IPS-18a (cell line): Measurements from ENCODE around the gene HNRNPA3.

ENCODE experiments used
- H3K27ac ChIP-seq: one replicate; pipeline ENCODE4 v1.5.1; 2013; ENCODE audit warnings: low read length
- H3K27me3 ChIP-seq: one replicate; pipeline ENCODE4 v1.6.1; 2013; ENCODE audit warnings: mild to moderate bottlenecking, low read length; ENCODE audit not compliant: control insufficient read depth, insufficient read depth
- H3K36me3 ChIP-seq: one replicate; pipeline ENCODE4 v1.6.1; 2013; ENCODE audit warnings: low read depth, low read length; ENCODE audit not compliant: control insufficient read depth
- H3K4me1 ChIP-seq: one replicate; pipeline ENCODE4 v1.6.1; 2013; ENCODE audit warnings: low read depth, low read length; ENCODE audit not compliant: control insufficient read depth
- H3K4me3 ChIP-seq: one replicate; pipeline ENCODE4 v1.5.1; 2013; ENCODE audit warnings: low read length
- H3K9ac ChIP-seq: one replicate; pipeline ENCODE4 v1.6.1; 2013; ENCODE audit warnings: mild to moderate bottlenecking, low read length, moderate library complexity
- H3K9me3 ChIP-seq: one replicate; pipeline ENCODE4 v1.6.1; 2013; ENCODE audit warnings: low read depth, low read length; ENCODE audit not compliant: control insufficient read depth

HNRNPA3 gene

GRCh38 chr2:177268901-177269300 lies 56.3 kb downstream of the HNRNPA3 start:
- no peak overlapping the region for H3K9ac ChIP-seq
- no peaks in the 10 kb centered on the region for H3K36me3 ChIP-seq
- H3K4me1 ChIP-seq, result peaks cover 14% of the 10 kb centered on the region
- no peak overlapping the region for H3K4me3 ChIP-seq
- H3K27ac ChIP-seq, result no peak overlapping the region
- no peaks in the 10 kb centered on the region for H3K27me3 ChIP-seq
- no peaks in the 10 kb centered on the region for H3K9me3 ChIP-seq

GRCh38 chr2:177270531-177270930 lies 57.9 kb downstream of the HNRNPA3 start:
- H3K4me1 ChIP-seq, result peaks cover 14% of the 10 kb centered on the region
- H3K9ac ChIP-seq, result no peak overlapping the region
- no peaks in the 10 kb centered on the region for H3K27me3 ChIP-seq
- no peaks in the 10 kb centered on the region for H3K36me3 ChIP-seq
- no peak overlapping the region for H3K4me3 ChIP-seq
- no peaks in the 10 kb centered on the region for H3K9me3 ChIP-seq
- no peak overlapping the region for H3K27ac ChIP-seq

- Histone ChIP-seq H3K9me3 (no peaks in the 10 kb centered on the region), H3K9ac (no peak overlapping the region), H3K27me3 (no peaks in the 10 kb centered on the region), H3K36me3 (no peaks in the 10 kb centered on the region), H3K4me3 (no peak overlapping the region), H3K27ac (no peak overlapping the region), H3K4me1 (peaks cover 7% of the 10 kb centered on the region)
These were observed 59.5 kb downstream of the HNRNPA3 start for GRCh38 chr2:177271981-177272666.

- Histone ChIP-seq H3K27ac (no peak overlapping the region), H3K36me3 (no peaks in the 10 kb centered on the region), H3K27me3 (no peaks in the 10 kb centered on the region), H3K4me1 (peaks cover 7% of the 10 kb centered on the region), H3K4me3 (no peak overlapping the region), H3K9ac (no peak overlapping the region), H3K9me3 (no peaks in the 10 kb centered on the region)
These were observed 60.2 kb downstream of the HNRNPA3 start for GRCh38 chr2:177272765-177273164.

- Histone ChIP-seq H3K9ac (no peak overlapping the region), H3K4me3 (no peak overlapping the region), H3K4me1 (peaks cover 7% of the 10 kb centered on the region), H3K27me3 (no peaks in the 10 kb centered on the region), H3K27ac (no peak overlapping the region), H3K36me3 (no peaks in the 10 kb centered on the region), H3K9me3 (no peaks in the 10 kb centered on the region)
These were observed 60.8 kb downstream of the HNRNPA3 start for GRCh38 chr2:177273408-177273807.
